ENCODE measurements around the gene FGF14.

DNA sequence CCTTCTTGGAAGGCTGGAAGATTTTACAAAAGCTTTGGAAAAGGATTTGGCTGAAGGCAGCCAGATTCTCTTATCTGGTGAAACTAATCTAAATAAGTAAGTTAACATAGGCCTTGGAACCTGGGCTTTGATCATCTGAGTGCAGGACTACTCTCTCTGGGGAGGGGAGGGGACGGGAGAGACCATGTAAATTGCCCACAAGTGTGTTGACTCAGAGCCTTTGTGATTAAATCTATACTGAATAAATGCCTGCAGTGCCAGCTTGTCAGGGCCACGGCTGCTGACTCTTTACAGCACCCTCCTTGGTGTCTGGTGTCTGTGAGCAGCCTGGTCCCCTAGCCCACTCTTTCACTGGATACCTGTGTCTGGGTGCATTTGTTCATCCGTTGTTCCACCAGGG lies 698.0 kb downstream of the FGF14 start:
- TF ChIP-seq, protein P1, sequence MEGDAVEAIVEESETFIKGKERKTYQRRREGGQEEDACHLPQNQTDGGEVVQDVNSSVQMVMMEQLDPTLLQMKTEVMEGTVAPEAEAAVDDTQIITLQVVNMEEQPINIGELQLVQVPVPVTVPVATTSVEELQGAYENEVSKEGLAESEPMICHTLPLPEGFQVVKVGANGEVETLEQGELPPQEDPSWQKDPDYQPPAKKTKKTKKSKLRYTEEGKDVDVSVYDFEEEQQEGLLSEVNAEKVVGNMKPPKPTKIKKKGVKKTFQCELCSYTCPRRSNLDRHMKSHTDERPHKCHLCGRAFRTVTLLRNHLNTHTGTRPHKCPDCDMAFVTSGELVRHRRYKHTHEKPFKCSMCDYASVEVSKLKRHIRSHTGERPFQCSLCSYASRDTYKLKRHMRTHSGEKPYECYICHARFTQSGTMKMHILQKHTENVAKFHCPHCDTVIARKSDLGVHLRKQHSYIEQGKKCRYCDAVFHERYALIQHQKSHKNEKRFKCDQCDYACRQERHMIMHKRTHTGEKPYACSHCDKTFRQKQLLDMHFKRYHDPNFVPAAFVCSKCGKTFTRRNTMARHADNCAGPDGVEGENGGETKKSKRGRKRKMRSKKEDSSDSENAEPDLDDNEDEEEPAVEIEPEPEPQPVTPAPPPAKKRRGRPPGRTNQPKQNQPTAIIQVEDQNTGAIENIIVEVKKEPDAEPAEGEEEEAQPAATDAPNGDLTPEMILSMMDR (IDR thresholded peaks at IDR 0.05) = no peak
- TF ChIP-seq ZFX (IDR thresholded peaks at IDR 0.05; ENCODE audit: borderline replicate concordance) = no peak

Measured in 22Rv1 (cell line).